NCI-H1694 (cell line): ENCODE results near the gene KIF2A.
A peak's percentile ranks its signal among the peaks of the same experiment; 100 is the strongest.

Experiments
- DNase-seq: peaks from one replicate; lab custom pipeline; 2025; lab: John Stamatoyannopoulos, UW

The KIF2A gene

DNA sequence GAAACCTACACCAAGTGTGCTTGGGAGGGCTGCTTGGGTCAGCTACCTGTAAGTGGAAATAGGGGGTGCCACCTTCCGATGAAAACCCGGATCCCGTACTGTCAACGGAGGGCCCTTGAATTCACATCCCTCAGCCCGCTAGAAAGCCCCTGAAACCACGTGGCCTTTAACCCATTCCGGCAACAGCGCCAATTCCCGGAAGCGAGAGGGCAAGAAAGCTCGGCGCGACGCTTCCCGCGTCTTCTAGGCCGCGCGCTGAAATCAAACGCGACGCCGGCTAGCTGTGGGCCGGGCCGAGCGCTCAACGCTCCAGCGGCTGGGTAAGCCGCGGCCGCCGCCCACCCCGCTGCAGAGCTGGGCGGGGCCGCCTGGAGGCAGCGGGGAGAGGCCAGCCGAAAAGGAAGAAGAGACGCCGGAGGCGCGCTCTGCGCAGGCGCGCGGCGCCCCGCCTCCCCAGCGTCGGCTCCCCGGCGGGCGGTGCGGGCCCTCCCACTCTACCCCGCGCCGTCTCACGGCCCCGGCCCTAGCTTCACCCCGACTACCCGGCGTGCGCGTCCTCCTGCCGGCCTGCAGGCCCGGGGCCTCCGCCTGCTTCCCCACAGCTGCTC, at the start of gene KIF2A:
KIF2A (plus strand) TSS at position 492 of the 608 bp plus-strand sequence. CDS start 267 bp downstream, outside the sequence.
- DNase-seq: peak; percentile 79

DNA sequence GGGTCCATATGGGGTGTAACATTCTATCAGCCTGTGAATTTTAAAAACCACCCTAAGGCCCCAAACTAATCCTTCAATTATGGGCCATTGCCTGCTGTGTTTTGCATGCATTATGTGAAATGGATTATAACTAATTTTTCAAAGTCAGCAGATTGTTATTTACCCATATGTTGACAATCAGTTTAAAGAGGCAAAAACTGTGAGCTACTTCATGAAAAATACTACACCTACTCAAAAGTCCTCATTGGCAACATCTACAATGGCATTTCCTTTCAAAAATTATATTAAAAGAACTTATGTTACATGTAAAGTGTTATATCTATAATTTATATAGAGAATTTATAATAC, 49.0 kb upstream of the KIF2A start:
- DNase-seq: peak; percentile 22

DNA sequence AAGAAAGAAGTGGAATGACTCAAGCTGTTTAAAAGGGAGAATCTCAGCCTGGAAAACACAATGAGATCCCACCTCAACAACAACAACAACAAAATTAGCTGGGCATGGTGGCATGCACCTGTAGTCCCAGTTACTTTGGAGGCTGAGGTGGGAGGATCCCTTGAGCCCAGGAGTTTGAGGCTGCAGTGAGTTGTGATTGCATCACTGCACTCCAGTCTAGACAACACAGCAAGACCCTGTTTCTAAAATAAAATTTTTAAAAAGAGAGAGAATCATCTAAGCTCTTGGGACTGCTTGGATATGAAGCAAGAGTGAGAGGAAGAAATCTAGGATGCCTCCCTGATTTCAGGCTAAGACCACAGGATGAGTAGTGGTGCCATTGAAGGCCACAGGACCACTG, 47.4 kb upstream of the KIF2A start:
- DNase-seq: no peak

DNA sequence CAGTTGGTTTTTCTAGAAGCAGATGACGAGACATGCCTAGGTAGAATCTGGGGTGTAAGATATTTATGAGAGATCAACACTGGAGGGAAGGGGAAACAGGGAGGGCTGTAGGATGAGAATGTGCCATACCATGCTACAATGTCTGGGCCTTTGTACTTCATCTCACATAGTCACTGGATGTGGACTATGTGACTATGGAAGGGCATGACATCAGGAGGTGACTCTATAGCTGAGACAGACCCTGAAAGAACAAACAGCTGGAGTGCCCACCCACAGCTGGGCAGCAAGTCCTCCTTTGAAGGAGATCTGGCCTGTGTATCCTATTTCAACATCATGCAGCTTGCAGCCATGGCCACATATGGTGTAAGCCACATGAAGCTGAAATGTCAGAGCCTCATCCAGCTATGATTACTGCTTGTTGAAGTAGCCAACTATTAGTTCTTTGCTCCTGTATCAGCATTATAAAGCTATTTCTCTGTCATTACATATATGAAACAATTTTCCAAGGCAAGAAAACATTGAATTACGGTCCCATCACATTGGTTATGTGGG, 46.2 kb upstream of the KIF2A start:
- peak; percentile 24 for DNase-seq

DNA sequence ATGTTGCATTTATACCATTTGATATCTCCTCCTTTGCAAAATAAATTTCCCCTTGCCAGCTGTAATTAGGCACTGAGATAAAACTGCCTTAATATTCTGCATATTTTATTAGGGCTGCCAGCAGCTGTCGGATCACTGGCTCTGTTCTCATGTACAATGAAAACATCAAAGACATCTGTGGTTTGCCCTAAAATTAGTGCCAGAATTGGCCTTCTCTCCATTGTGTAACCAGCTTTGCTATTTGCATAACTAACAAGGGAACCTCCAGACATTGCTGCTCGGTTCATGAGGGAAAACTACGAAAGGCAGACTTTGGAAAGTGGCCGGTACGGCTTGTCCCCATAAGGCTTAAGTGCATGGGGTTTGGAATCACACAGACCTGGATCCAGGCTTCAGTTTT, 45.5 kb upstream of the KIF2A start:
- DNase-seq: peak; percentile 78

GRCh38 chr5:62263401-62263800, 42.6 kb upstream of the KIF2A start:
- no peak for DNase-seq

- no peak for DNase-seq
These were observed 40.3 kb upstream of the KIF2A start for GRCh38 chr5:62265648-62266112.

DNA sequence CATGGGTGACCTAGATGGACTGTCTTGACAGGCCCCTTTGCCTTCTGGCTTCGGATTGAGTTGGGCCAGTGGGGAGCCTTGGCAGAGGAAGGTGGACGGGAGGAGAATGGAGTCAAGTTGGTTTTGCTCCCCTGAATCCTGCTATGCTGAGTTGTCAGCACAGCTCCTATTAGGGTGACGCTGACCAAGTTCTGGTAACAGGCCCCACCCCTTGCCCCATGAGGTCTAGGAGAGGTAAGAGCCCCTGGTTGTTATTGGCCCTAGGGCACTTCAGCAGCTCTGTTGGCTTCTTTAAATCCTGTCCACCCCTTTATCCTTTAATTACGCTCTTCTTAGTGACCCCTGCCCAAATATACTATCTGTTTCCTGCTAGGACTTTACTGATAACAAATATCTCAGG, 39.4 kb upstream of the KIF2A start:
- no peak for DNase-seq

GRCh38 chr5:62268234-62268633, 37.8 kb upstream of the KIF2A start:
- DNase-seq: no peak

DNA sequence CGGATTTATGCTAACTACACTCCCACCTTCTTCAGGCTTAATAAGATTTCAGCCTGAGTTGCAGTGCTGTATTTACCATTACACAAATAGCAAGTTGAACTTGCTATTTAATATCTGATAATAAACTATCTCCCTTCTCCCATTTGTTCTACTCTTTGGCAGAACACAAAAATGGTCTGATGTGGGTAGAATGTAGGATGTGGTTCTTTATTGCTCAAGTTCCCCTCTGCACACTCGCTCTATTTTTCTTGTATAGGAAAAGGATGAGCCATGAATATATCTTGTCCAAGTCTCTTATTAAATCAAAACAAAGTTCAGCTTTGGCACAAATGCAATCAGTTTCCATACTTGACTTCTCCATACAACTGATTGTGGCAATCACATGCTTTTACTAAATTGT, 37.2 kb upstream of the KIF2A start:
- DNase-seq: no peak

GRCh38 chr5:62271370-62271769, 34.6 kb upstream of the KIF2A start:
- DNase-seq: no peak

DNA sequence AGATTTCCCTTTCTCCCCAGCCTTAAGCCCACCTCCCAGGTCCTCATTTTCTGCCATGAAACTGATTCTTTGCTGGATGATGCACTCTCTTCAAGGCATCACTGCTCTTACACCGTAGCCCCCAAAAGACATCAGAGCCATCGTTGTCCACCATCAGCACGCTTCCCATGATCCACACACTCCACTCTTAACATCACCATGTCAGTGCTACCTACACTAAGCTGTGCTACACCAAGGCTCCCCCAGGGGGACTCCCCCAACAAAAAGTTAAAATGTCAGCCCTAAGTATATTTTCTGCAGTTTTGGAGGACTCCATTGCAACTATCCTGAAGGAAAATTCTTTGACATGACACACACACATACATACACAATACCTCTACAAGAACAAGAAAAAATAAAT, 34.1 kb upstream of the KIF2A start:
- no peak for DNase-seq

DNA sequence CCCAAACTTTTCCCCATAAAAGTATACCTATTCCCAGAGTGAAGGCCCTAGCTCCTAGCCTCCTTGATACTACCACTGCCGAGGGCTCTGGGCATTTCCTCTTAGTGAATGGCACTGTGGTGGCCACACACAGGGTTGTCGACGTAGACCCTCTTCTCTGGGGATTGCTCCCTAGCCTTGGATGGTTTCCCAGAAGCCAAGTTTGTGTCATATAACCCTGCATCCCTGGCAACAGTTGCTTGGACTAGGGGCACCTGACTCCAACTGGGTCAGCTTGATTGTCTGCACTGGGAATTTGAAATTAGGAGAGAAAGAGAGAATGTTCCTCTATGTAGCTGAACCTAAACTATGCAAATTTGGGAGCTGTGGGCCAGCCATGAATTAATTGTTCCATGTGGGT, 32.3 kb upstream of the KIF2A start:
- no peak for DNase-seq

DNA sequence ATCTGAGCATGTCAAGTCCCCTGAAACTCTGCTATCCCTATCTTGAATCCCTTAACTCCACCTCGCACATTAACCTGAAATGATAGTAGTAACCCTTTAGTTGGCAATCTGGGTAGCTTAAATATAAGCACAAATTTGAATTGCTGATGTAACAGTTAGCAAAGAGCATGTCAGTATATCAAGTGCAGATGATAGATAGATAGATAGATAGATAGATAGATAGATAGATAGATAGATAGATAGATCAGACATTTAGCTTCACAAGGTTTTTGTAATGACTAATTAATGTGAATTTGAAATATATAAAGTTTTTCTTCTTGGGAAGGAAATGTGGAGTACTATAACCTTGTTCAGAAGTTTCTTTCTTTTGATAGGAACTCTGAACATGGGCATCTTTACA, 30.4 kb upstream of the KIF2A start:
- no peak for DNase-seq

DNA sequence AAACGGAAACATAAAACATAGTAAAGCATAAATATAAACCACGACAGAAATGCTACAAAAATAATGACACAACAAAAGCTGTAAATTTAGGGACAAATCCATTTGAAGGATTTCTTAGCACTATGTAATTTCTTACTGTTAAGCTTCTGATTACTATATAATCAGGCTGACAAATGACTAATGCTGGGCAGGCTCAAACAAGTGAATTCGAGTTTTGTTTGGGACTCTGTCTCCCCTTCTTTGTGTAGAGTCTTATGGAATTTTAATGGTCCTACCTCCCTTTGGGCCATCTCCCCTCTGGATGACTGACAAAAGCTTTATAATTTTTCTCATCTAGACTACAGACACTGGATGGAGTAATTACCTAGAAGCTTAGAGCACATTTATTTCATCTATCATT, 24.6 kb upstream of the KIF2A start:
- DNase-seq: no peak

DNA sequence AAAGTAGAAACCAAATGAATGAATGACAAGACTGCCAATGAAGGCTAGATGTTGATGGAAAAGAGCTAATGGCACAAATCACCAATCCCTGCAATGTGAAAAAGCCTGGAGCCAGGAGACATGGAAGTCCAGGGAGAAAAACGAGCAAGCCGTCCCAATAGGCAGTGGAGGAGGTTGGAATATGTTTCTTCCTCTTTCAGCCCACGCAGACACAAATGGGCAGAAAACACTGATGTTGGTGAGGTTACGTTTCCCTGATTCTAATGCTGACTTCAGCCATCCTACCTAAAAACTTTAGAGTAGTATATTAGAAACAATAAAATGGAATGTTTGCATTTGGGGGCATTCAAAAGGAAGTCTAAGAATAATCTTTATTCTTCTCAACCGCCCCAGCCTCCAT, 23.9 kb upstream of the KIF2A start:
- no peak for DNase-seq

- DNase-seq: no peak
These were observed 23.0 kb upstream of the KIF2A start for GRCh38 chr5:62283005-62283404.

DNA sequence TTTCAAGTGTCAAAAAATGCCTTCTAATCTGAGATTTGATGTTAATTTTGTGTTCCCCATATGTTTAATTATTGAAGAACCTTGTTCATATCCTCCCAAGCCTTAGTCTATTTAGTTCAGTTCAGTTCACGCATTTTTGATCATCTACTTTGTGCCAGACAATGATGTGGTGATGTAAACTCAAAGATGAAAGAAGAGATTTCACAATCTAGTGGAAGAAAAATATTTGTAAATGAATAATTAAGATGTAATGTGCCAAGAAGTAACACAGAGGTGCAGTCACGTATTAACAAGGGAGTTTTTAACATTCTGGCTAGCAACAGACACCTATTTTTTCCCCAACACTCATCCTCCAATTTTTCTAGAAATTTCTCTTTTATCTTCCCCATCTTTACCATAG, 22.1 kb upstream of the KIF2A start:
- no peak for DNase-seq

DNA sequence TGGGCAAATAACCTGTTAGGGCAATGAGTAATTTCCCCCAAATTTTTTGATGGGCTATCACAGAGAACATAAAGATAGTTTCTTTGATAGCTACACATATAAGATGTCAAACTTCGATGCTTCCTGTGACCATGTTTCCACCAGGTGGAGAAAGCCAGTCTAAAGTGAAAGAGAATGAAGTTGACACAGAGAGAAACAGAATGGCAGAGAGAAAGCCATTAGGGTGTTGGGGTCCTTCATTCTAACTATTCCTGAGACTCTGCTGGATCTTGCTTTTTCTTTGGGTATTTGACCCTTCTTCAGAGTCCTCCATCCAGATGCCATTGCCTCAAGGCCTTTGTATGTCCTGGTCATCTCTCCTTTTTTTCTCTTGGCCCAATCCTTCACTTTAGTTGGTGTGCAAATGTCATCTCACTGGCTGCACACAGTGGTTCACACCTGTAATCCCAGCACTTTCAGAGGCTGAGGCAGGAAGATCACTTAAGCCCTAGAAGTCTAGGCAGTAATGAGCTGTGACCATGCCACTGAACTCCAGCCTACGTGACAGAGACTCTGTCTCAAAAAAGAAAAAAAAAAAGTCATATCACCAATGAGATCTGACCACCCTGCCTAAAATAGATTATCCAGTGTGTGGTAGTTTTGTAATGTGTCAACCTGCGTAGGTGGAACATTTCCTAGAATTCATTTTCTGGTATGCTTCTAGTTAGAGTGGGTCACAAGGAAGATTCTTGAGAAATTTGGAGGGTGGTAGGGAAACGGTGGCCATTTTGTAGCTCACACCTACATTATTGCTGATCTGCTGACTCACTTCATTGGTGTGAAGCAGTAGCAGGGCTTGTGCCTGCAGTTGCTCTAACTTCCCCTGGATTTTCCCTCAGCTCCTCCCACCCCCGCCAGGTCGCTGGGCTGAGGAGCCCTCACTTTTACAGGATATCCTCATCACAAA, 20.8 kb upstream of the KIF2A start:
- no peak for DNase-seq

- no peak for DNase-seq
These were observed 19.2 kb upstream of the KIF2A start for GRCh38 chr5:62286834-62287233.

- no peak for DNase-seq
These were observed 18.8 kb upstream of the KIF2A start for GRCh38 chr5:62287237-62287636.

DNA sequence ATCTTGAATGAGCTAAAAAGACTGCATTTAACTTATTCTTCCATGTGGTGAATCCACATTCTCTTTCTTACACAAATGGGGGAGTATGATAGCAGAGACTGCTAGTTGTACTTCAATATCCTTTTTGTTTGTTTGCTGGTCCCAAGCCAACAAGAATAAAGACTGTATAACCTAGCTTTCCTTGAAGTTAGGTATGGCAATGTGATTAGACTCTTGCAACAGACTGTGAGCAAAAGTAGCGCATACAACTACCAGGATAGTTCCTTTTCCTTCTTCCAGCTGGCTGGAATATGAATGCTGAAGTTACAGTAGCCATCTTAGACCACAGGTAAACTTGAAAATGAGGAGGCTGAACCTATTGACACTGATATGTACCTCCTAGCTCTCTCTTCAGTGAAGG, 17.9 kb upstream of the KIF2A start:
- no peak for DNase-seq

GRCh38 chr5:62289813-62290212, 16.2 kb upstream of the KIF2A start:
- no peak for DNase-seq
